GM12864 (cell line): ENCODE results near the gene YLPM1.
A peak's percentile ranks its signal among the peaks of the same experiment; 100 is the strongest.

Experiments
- DNase-seq: peaks from one replicate; pipeline ENCODE4 v3.0.0-alpha.2; 2011; ENCODE audit warnings: low read depth
- H3K4me3 ChIP-seq: 2 replicates; pipeline ENCODE4 v1.5.1; 2011; ENCODE audit warnings: mild to moderate bottlenecking, low read depth, low read length, control low read depth
- CTCF ChIP-seq: IDR thresholded peaks from 2 replicates; pipeline ENCODE4 v1.5.1; 2011; ENCODE audit warnings: low read depth, mild to moderate bottlenecking, moderate library complexity, low read length, control low read depth, inconsistent platforms; ENCODE audit errors: missing control alignments

YLPM1 gene

GRCh38 chr14:74841230-74842207, 78.4 kb downstream of the YLPM1 start:
- H3K4me3 ChIP-seq, result no peak overlapping the region; the same call in 1 of the 2 replicates
- peak; percentile 83 for DNase-seq
- TF ChIP-seq CTCF, result no peak

GRCh38 chr14:74843653-74844052, 80.5 kb downstream of the YLPM1 start:
- no peak overlapping the region for H3K4me3 ChIP-seq
- no peak for DNase-seq
- TF ChIP-seq CTCF, result no peak

GRCh38 chr14:74846168-74846567, 83.1 kb downstream of the YLPM1 start:
- no peak for TF ChIP-seq CTCF
- no peak for DNase-seq
- no peak overlapping the region for H3K4me3 ChIP-seq

- no peak for DNase-seq
- TF ChIP-seq CTCF, result no peak
- no peak overlapping the region for H3K4me3 ChIP-seq
These were observed 84.0 kb downstream of the YLPM1 start for GRCh38 chr14:74846968-74847665.

GRCh38 chr14:74848768-74849167, 85.7 kb downstream of the YLPM1 start:
- TF ChIP-seq CTCF, result no peak
- no peak for DNase-seq
- H3K4me3 ChIP-seq, result no peak overlapping the region

GRCh38 chr14:74852922-74853530, 89.9 kb downstream of the YLPM1 start:
- no peak for DNase-seq
- H3K4me3 ChIP-seq, result no peak overlapping the region
- no peak for TF ChIP-seq CTCF
